Psoas muscle (tissue), 8 donors: ENCODE results near the gene MEIS2. TPM values are rescaled to one million over a fixed set of nuclear protein-coding genes. Genes with fewer than 3 reads are reported as not detected.

Experiments
- ATAC-seq, 4 donors: fragments of 200-7000 bp; cut with Tn5 transposase; one replicate each; pipeline ENCODE4 v1.9.1; 2020; ENCODE audit warnings: moderate library complexity in 3 of 4, mild to moderate bottlenecking in 2 of 4
- DNase-seq, 2 donors: peaks; one replicate each; pipeline ENCODE4 v3.0.0-alpha.2; 2020
- H3K27ac ChIP-seq: fragments of 200-600 bp; one replicate; pipeline ENCODE4 v1.8.0; 2022
- H3K27me3 ChIP-seq, 3 donors: fragments of 200-600 bp in 1 of 3; one replicate each; pipeline versions ENCODE4 v1.6.1 to v1.8.0; 2013 to 2022; ENCODE audit warnings: low read length in 2 of 3, mild to moderate bottlenecking in 2 of 3, moderate library complexity in 1 of 3; ENCODE audit not compliant: insufficient read depth in 3 of 3
- H3K36me3 ChIP-seq, 2 donors: fragments of 200-600 bp in 1 of 2; one replicate each; pipeline versions ENCODE4 v1.6.1 to v1.8.0; 2013 to 2022; ENCODE audit warnings: low read depth in 1 of 2, mild to moderate bottlenecking in 1 of 2, moderate library complexity in 1 of 2; ENCODE audit not compliant: insufficient read depth in 1 of 2
- H3K4me1 ChIP-seq: fragments of 200-600 bp; one replicate; pipeline ENCODE4 v1.8.0; 2022
- H3K4me3 ChIP-seq: fragments of 200-600 bp; one replicate; pipeline ENCODE4 v1.8.0; 2022; ENCODE audit warnings: mild to moderate bottlenecking
- H3K9me3 ChIP-seq: fragments of 200-600 bp; one replicate; pipeline ENCODE4 v1.8.0; 2022
- WGBS, 3 donors: extraction: QIAGEN DNeasy Blood & Tissue Kit; methylation state at CpG; one replicate each; pipeline versions ENCODE4 v1.1.6 to v1.1.7; 2013; 5-methylcytosine and 5-hydroxymethylcytosine counted together
- intact Hi-C, 2 donors: fragments of 100-400 bp; cut with DNase I; formaldehyde crosslinking; loops; one replicate each; pipeline versions ENCODE4 v1.11.0 to v1.14.2; 2022
- long read RNA-seq, 2 donors: library from polyadenylated mRNA; unstranded; transcript quantifications; one replicate each; pipeline ENCODE4 v2.0.0, GENCODE V29; 2021
- polyA plus RNA-seq, 3 donors: library from polyadenylated mRNA; stranded (reverse); fragments of 200-250 nt; gene quantifications; one replicate each; pipeline ENCODE4 v1.2.3, GENCODE V29; 2013
- total RNA-seq, 4 donors: library from RNA; stranded (reverse); fragmentation: NEBNext Ultra II Directional in 2 of 4; extraction: Animal tissue kit (Norgen Biotek cat#: 25700) in 2 of 4; gene quantifications; one replicate each; pipeline versions ENCODE4 v1.2.1 to v1.2.4, GENCODE V29; 2021 to 2023
- TF ChIP-seq, protein P1 (sequence below): fragments of 200-600 bp; IDR thresholded peaks from one replicate; pipeline ENCODE4 v1.8.0; 2022; ENCODE audit warnings: antibody characterized with exemption
- donor health status: healthy with polysubstance abuse.
- donor health status: DM: no; HTN: no; CAD: no; lungs with moderate emphysema.
- donor health status: Bipolar disorder and iron deficiency.
- donor health status: healthy.
- donor health status: DM: yes; HTN: yes; CAD: no.
- donor health status: DM: no; HTN: no; CAD: no.
- donor health status: DM: no; HTN: no; CAD: no.
- donor health status: DM: yes; HTN: yes; CAD: no.

MEIS2 gene
- 10 to 100 TPM in 2 of 4 donors, 1 to 10 TPM in 2; 1.9 to 24.3 (median 9.2) TPM for total RNA-seq
- 1 to 10 TPM in 2 of 3 donors, under 1 TPM in 1; 0.42 to 1.4 (median 1.1) TPM for polyA plus RNA-seq
- long read RNA-seq, donor 1, partial matches to known transcripts = 0 of 1 reads
- long read RNA-seq, donor 1, other reads (novel, unspliced or antisense) = 1 of 1 reads
- long read RNA-seq, donor 2 = 0 reads

DNA sequence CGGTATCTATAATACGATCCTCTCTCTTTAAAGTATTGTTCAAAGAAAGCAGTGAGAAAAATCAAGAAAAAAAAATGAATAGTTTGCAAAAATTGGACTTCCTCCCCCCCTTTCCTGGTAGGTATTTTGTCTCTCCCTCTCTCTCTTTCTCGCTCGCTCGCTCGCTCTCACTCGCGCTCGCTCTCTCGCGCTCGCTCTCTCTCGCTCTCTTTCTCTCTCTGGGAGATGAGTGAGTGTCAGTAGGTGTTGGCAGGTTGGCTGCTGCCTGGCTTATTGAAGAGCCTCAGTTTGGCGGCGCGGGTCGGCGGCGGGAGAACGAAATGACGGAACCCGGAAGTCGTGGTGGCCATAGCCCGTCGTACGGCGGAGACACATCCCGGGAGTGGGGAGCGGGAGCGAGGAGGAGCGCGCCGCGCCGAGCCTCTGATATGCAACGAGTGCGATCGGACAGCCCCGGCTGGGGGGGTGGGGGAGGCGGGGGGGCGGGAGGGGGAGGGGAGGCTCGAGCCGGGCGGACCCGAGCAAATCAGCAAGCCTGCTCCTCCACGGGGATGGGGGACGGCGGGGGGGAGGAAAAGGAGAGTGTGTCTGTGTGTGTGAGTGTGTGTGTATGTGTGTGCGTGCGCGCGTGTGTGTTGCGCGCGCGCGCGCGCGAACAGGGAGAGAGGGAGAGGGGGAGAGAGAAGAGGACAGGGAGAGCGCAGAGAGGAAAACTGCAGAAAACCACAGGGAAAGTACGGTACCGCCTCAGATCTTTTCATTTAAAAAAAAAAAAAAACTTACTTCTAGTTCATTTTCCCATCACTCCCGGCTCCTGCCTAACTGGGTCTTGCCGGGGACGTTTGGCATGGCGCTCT, at the start of gene MEIS2:
Gene MEIS2 (minus strand): TSS at position 441 of the 857 bp plus-strand sequence. CDS start 1,083 bp downstream, outside the sequence.
- no peaks in the 10 kb centered on the region for H3K9me3 ChIP-seq
- H3K36me3 ChIP-seq = no peaks in the 10 kb centered on the region
- ATAC-seq (peak; percentile 68 to 72 (median 72)), DNase-seq (peak; percentile 92)
- 0 to 1% (median 0%) methylated on average over 58 to 67 of the region's 67 CpGs for WGBS, 3 donors
- intact Hi-C loops = loop anchor here in 1 of 2 donors (10.0 kb wide), 1 partner anchor 216 kb away; no protein-coding TSS in a partner anchor
- peak within 1 kb of the TSS; percentile 89 for H3K27ac ChIP-seq
- peak within 1 kb of the TSS; percentile 89 for H3K4me3 ChIP-seq
- peaks cover 4% of the 10 kb centered on the region for H3K4me1 ChIP-seq
- H3K27me3 ChIP-seq = peaks cover 6 to 31% (median 26%) of the 10 kb centered on the region in 3 donors
- TF ChIP-seq, protein P1, sequence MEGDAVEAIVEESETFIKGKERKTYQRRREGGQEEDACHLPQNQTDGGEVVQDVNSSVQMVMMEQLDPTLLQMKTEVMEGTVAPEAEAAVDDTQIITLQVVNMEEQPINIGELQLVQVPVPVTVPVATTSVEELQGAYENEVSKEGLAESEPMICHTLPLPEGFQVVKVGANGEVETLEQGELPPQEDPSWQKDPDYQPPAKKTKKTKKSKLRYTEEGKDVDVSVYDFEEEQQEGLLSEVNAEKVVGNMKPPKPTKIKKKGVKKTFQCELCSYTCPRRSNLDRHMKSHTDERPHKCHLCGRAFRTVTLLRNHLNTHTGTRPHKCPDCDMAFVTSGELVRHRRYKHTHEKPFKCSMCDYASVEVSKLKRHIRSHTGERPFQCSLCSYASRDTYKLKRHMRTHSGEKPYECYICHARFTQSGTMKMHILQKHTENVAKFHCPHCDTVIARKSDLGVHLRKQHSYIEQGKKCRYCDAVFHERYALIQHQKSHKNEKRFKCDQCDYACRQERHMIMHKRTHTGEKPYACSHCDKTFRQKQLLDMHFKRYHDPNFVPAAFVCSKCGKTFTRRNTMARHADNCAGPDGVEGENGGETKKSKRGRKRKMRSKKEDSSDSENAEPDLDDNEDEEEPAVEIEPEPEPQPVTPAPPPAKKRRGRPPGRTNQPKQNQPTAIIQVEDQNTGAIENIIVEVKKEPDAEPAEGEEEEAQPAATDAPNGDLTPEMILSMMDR = no peak

DNA sequence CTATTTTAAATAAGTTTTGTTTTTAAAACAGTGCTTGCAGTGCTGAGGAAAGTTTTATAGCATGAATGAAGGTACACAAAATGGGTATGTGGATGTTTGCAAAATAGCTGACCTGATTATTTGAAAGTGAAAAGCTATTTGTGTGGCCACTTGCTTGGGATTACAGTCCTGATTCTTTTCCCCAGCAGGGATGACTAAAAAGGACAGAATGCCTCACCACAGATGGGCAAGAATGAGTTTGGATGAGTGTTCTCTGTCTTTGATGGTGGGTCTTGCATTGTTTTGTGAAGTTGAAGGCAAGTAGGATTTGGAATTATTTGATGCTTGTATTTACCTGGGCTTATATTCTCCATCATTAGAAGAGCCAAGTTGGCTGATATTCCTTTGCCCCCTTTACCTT, 48.8 kb upstream of the MEIS2 start:
- Histone ChIP-seq H3K9me3 (no peaks in the 10 kb centered on the region), H3K36me3 (no peaks in the 10 kb centered on the region), H3K27ac (no peak overlapping the region), H3K4me3 (no peak overlapping the region), H3K4me1 (no peaks in the 10 kb centered on the region), H3K27me3 (peaks cover 0 to 9% (median 0%) of the 10 kb centered on the region in 3 donors)
- TF ChIP-seq, protein P1 = no peak
- DNase-seq (no peak), ATAC-seq (no peak)
- intact Hi-C loops = no loop called here

DNA sequence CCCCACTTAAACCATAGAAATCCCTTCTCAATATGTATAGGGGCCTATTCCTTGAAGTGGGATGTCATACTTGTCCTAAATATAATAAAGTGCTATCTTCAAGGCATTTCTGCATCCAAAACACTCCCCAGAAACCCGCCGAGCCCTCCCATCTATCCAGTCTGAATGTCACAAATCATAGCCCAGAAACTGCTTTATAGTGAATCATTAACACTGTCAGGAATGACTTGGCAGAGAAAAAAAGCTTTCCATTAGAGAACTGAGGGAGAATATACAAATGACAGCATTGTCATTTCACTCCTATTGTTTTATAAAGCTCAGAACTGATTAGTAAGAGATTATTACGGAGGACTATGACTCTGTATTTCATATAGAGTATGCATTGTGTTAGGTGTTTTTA, 48.4 kb upstream of the MEIS2 start:
- Histone ChIP-seq H3K27me3 (peaks cover 0 to 9% (median 0%) of the 10 kb centered on the region in 3 donors), H3K9me3 (no peaks in the 10 kb centered on the region), H3K27ac (no peak overlapping the region), H3K4me1 (no peaks in the 10 kb centered on the region), H3K4me3 (no peak overlapping the region), H3K36me3 (no peaks in the 10 kb centered on the region)
- TF ChIP-seq, protein P1 = no peak
- WGBS, 3 donors = 75 to 79% (median 76%) methylated on average over 3 of the region's 3 CpGs
- DNase-seq = no peak
- intact Hi-C loops = no loop called here
- no peak for ATAC-seq

DNA sequence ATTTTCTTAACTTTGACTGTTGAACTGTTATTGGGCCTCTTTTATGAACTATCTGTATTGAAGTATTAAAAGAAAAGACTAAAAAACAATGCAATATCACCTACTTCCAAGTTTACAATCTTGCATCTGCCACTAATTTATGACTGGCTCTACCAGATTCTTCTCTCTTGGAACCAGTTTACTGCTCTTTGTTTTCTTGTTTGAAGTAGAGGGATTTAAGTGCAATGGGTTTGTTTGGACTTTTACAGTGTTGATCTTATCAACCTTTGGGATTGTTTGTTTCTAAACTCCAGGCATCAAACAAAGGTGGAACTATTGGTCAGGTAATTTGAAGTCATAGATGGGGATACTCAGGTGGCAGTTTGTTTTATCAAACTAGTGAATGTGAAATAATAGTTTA, 43.0 kb upstream of the MEIS2 start:
- intact Hi-C loops = no loop called here
- TF ChIP-seq, protein P1 = no peak
- Histone ChIP-seq H3K36me3 (no peaks in the 10 kb centered on the region), H3K9me3 (no peaks in the 10 kb centered on the region), H3K27me3 (peaks cover 0 to 3% (median 0%) of the 10 kb centered on the region in 3 donors), H3K4me1 (no peaks in the 10 kb centered on the region), H3K4me3 (no peak overlapping the region), H3K27ac (no peak overlapping the region)
- ATAC-seq (no peak), DNase-seq (no peak)
